Measurements from ENCODE around the gene CCDC106.
A peak's percentile ranks its signal among the peaks of the same experiment; 100 is the strongest.

CCDC106 gene

DNA sequence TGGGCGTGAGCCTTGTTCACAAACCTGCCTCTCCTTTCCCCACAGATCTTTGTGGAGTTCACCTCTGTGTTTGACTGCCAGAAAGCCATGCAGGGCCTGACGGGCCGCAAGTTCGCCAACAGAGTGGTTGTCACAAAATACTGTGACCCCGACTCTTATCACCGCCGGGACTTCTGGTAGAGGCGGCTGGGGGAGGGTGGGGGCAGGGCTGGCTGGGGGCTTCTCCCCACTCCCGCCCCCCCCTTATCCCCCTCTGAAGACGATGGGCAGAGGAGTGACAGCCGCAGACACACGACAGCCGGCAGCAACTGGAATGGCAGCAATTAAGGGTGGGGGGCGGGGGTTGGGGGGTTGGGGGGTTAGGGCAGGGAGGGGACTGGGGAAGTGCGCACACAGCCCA, 25.9 kb downstream of the CCDC106 start:
- DNase-seq: no peak
- Histone ChIP-seq H3K27ac (peak overlapping the region; percentile 68 to 94), H3K4me3 (no peak overlapping the region), H3K9me3 (no peaks in the 10 kb centered on the region), H3K27me3 (no peaks in the 10 kb centered on the region), H3K4me1 (peaks cover 0 to 44% (median 36%) of the 10 kb centered on the region in 4 donors), H3K36me3 (peaks cover 30 to 61% (median 38%) of the 10 kb centered on the region in 3 donors)
- intact Hi-C loops (cut with DNase I; ENCODE audit: low total_unique reads): no loop called here
- TF ChIP-seq, protein P1, sequence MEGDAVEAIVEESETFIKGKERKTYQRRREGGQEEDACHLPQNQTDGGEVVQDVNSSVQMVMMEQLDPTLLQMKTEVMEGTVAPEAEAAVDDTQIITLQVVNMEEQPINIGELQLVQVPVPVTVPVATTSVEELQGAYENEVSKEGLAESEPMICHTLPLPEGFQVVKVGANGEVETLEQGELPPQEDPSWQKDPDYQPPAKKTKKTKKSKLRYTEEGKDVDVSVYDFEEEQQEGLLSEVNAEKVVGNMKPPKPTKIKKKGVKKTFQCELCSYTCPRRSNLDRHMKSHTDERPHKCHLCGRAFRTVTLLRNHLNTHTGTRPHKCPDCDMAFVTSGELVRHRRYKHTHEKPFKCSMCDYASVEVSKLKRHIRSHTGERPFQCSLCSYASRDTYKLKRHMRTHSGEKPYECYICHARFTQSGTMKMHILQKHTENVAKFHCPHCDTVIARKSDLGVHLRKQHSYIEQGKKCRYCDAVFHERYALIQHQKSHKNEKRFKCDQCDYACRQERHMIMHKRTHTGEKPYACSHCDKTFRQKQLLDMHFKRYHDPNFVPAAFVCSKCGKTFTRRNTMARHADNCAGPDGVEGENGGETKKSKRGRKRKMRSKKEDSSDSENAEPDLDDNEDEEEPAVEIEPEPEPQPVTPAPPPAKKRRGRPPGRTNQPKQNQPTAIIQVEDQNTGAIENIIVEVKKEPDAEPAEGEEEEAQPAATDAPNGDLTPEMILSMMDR (IDR thresholded peaks at IDR 0.05): no peak

DNA sequence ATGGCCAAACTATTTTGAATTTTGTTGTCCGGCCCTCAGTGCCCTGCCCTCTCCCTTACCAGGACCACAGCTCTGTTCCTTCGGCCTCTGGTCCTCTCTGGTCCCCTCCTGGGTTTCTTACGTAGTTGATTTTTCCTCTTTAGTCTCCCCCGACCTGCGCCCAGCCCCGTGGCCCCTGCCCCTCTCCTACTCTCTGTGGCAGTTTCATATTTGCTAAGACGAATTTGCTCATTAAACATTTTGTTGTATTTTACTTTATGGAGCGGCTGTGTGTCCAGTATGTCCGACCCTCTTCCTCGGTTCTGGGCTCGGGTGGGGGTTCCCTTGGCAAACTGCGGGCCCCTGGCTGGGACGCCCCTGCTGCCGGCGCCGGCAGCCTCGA, 26.4 kb downstream of the CCDC106 start:
- H3K27ac ChIP-seq: peak overlapping the region; percentile 68 to 94
- TF ChIP-seq, protein P1 (IDR thresholded peaks at IDR 0.05): no peak
- H3K4me1 ChIP-seq: peaks cover 0 to 46% (median 37%) of the 10 kb centered on the region in 4 donors
- DNase-seq: no peak
- intact Hi-C loops (cut with DNase I; ENCODE audit: low total_unique reads): no loop called here
- peaks cover 30 to 61% (median 38%) of the 10 kb centered on the region in 3 donors for H3K36me3 ChIP-seq
- H3K27me3 ChIP-seq: no peaks in the 10 kb centered on the region
- no peaks in the 10 kb centered on the region for H3K9me3 ChIP-seq
- H3K4me3 ChIP-seq: peak overlapping the region; percentile 69 to 97

DNA sequence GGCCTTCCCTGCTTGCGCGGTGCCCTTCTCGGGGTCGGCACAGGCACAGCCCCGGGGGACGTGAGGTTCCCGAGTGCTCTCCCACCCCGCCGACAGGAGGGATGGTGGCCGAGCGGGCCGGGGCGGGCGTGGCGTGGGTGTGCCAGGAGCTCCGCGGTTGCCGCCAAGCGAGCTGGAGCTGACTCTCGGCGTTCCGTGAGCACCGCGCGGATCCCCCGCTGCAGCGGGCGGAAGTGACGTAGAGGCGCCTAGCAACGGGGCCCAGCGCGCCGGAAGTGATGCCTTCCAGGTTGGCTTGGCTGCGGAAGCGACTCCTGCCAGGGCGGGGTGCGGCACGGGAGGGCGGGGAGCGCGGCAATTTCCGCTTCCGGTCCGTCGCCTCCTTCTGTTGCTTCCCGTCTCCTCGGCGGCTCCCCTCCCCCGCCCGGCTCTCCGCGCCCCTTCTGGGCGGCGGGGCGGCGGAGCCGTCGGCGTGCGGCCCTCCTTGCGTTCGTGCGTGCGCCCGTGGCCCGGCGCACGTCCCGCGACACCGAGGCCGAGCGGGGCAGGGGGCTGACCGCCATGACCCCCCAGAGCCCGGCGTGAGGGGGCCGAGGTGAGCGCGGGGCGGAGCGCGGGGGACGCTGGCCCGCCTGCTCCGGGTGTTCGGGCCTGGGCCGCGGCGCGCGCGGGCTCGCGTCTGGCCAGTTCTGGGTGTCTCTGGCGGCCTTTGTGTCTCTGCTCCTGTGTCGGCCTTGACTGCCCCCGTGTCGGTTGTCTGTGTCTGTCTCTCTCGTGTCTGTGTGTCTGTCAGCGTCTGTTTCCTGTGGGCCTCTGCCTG, 27.0 kb downstream of the CCDC106 start, which contains the start of gene EPN1:
TSS of gene EPN1 (plus strand) at position 386 of the 820 bp plus-strand sequence. CDS start 3,402 bp downstream, outside the sequence.
- Histone ChIP-seq H3K36me3 (peaks cover 25 to 61% (median 38%) of the 10 kb centered on the region in 3 donors), H3K27ac (peak within 1 kb of the TSS; percentile 68 to 94), H3K4me3 (peak within 1 kb of the TSS; percentile 69 to 97), H3K9me3 (no peaks in the 10 kb centered on the region), H3K27me3 (no peaks in the 10 kb centered on the region), H3K4me1 (peaks cover 0 to 45% (median 39%) of the 10 kb centered on the region in 4 donors)
- TF ChIP-seq, protein P1 (IDR thresholded peaks at IDR 0.05): no peak
- DNase-seq: peak; percentile 93 to 98
- intact Hi-C loops (cut with DNase I; ENCODE audit: low total_unique reads): no loop called here

DNA sequence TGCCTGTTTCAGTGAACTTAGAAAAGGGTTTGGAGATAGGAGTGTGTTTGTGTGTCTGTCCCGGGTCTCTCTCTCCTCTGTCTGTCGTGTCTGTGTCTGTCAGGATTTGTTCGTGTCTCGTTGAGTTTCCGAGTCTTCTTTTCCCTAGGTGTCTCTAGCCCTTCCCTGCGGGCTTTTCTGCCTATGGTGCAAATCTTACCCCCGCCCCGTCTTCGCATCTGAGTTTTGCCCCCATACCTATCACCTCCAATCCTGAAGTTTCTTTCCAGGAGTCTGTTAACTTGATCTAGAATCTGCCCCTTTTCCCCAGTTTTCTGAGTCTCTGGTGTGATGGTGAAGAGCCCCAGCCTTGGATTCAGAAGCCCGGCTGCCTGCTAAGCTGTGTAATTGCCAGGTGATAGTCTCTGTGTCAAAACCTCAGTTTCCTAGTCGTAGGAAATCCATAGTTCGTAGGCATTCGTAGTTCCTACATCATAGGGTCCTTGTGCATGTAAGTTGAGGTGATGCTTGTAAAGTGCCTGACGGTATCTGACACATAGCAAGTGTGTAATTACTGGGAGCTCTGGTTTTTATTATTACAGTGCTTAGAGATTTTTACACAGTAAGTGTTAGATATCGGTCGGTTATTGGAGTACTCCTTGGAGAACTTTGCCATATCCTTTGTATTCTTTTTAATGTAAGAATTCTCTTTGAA, 27.8 kb downstream of the CCDC106 start:
- Histone ChIP-seq H3K27me3 (no peaks in the 10 kb centered on the region), H3K9me3 (no peaks in the 10 kb centered on the region), H3K4me1 (peaks cover 0 to 46% (median 40%) of the 10 kb centered on the region in 4 donors), H3K27ac (peak overlapping the region; percentile 68 to 94), H3K4me3 (peak overlapping the region; percentile 69 to 97), H3K36me3 (peaks cover 21 to 61% (median 36%) of the 10 kb centered on the region in 3 donors)
- no peak for DNase-seq
- intact Hi-C loops (cut with DNase I; ENCODE audit: low total_unique reads): no loop called here
- TF ChIP-seq, protein P1 (IDR thresholded peaks at IDR 0.05): no peak

DNA sequence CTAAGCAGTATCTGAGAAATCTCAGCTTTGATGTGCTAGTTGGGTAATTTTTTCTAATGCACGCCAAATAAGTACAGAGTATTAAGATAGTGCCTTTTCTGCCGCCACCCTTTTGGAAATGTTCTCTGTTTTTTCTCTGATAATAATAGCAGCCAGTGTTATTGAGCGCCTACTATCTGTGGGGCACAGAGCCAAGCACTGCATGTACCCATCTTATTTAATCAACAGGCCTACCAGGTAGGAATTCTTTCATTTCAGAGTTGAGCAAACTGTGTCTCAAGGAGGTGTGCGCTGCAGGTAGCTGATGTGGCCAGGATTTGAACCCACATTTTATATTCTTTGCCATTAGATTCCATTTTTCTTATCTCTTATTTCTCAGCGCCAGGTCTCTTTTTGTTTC, 28.4 kb downstream of the CCDC106 start:
- H3K4me1 ChIP-seq: peaks cover 0 to 48% (median 40%) of the 10 kb centered on the region in 4 donors
- H3K27ac ChIP-seq: no peak overlapping the region
- intact Hi-C loops (cut with DNase I; ENCODE audit: low total_unique reads): no loop called here
- no peaks in the 10 kb centered on the region for H3K9me3 ChIP-seq
- no peak for DNase-seq
- TF ChIP-seq, protein P1 (IDR thresholded peaks at IDR 0.05): no peak
- H3K36me3 ChIP-seq: peaks cover 26 to 61% (median 38%) of the 10 kb centered on the region in 3 donors
- no peaks in the 10 kb centered on the region for H3K27me3 ChIP-seq
- H3K4me3 ChIP-seq: peak overlapping the region; percentile 69 to 97
